ENCODE data around the gene ESR1. TPM values are rescaled to one million over a fixed set of nuclear protein-coding genes. Genes with fewer than 3 reads are reported as not detected.

Gene ESR1
- total and polyA plus RNA-seq, 2 donors from 2014 or later, result 1.1 to 5.2 TPM

DNA sequence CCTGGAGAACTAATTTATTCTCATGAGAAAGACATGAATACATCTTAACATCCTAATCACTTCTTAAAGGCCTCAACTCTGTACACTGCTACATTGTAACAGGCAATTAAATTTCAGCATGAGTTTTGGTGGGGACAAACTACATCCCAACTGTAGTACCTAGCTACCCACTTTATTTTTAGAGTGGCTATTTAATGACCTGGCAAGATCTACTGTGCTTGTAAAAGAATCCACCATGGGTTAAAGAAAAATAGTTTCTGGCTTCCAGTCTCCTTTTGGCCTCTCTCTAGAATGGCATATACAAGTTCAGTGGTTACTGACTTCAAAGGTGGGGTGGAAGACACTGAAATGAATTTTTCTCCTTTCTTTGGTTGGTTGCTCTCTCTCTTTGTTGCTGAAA is 193.9 kb downstream of the ESR1 start:
- Histone ChIP-seq H3K9ac (ENCODE audit: low read length in 3 of 3) (no peak overlapping the region), H3K9me3 (ENCODE audit: control insufficient read depth in 2 of 3, insufficient read depth in 1 of 3, low read length in 3 of 3) (no peaks in the 10 kb centered on the region), H3K4me1 (ENCODE audit: control insufficient read depth in 2 of 3, insufficient read depth in 2 of 3, low read depth in 1 of 3, low read length in 3 of 3) (no peaks in the 10 kb centered on the region), H3K4me3 (ENCODE audit: low read length in 3 of 3) (no peak overlapping the region), H3K27me3 (ENCODE audit: control insufficient read depth, insufficient read depth, low read length) (no peaks in the 10 kb centered on the region), H3K27ac (ENCODE audit: low read depth in 2 of 2, low read length in 2 of 2) (no peak overlapping the region), H3K36me3 (ENCODE audit: control insufficient read depth in 2 of 3, insufficient read depth in 3 of 3, low read length in 3 of 3) (no peaks in the 10 kb centered on the region)
- FAIRE-seq, result no peak
- no peak for DNase-seq
- TF ChIP-seq, protein P1, sequence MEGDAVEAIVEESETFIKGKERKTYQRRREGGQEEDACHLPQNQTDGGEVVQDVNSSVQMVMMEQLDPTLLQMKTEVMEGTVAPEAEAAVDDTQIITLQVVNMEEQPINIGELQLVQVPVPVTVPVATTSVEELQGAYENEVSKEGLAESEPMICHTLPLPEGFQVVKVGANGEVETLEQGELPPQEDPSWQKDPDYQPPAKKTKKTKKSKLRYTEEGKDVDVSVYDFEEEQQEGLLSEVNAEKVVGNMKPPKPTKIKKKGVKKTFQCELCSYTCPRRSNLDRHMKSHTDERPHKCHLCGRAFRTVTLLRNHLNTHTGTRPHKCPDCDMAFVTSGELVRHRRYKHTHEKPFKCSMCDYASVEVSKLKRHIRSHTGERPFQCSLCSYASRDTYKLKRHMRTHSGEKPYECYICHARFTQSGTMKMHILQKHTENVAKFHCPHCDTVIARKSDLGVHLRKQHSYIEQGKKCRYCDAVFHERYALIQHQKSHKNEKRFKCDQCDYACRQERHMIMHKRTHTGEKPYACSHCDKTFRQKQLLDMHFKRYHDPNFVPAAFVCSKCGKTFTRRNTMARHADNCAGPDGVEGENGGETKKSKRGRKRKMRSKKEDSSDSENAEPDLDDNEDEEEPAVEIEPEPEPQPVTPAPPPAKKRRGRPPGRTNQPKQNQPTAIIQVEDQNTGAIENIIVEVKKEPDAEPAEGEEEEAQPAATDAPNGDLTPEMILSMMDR (IDR thresholded peaks at IDR 0.05; ENCODE audit: borderline replicate concordance, extremely low read depth, insufficient read depth), result no peak
- intact Hi-C loops (cut with DNase I), result no loop called here

- H3K27me3 ChIP-seq (ENCODE audit: control insufficient read depth, insufficient read depth, low read length), result no peaks in the 10 kb centered on the region
- no peak overlapping the region for H3K9ac ChIP-seq (ENCODE audit: low read length in 3 of 3)
- FAIRE-seq, result no peak
- no peak overlapping the region for H3K4me3 ChIP-seq (ENCODE audit: low read length in 3 of 3)
- TF ChIP-seq, protein P1 (IDR thresholded peaks at IDR 0.05; ENCODE audit: borderline replicate concordance, extremely low read depth, insufficient read depth), result no peak
- H3K27ac ChIP-seq (ENCODE audit: low read depth in 2 of 2, low read length in 2 of 2), result no peak overlapping the region
- H3K9me3 ChIP-seq (ENCODE audit: control insufficient read depth in 2 of 3, insufficient read depth in 1 of 3, low read length in 3 of 3), result no peaks in the 10 kb centered on the region
- intact Hi-C loops (cut with DNase I), result no loop called here
- H3K4me1 ChIP-seq (ENCODE audit: control insufficient read depth in 2 of 3, insufficient read depth in 2 of 3, low read depth in 1 of 3, low read length in 3 of 3), result no peaks in the 10 kb centered on the region
- no peaks in the 10 kb centered on the region for H3K36me3 ChIP-seq (ENCODE audit: control insufficient read depth in 2 of 3, insufficient read depth in 3 of 3, low read length in 3 of 3)
- DNase-seq, result no peak
Measured at GRCh38 chr6:152002306-152002705, 194.8 kb downstream of the ESR1 start.

GRCh38 chr6:152004036-152004566 is 196.6 kb downstream of the ESR1 start:
- H3K4me1 ChIP-seq (ENCODE audit: control insufficient read depth in 2 of 3, insufficient read depth in 2 of 3, low read depth in 1 of 3, low read length in 3 of 3), result no peaks in the 10 kb centered on the region
- H3K4me3 ChIP-seq (ENCODE audit: low read length in 3 of 3), result no peak overlapping the region
- H3K36me3 ChIP-seq (ENCODE audit: control insufficient read depth in 2 of 3, insufficient read depth in 3 of 3, low read length in 3 of 3), result no peaks in the 10 kb centered on the region
- no peaks in the 10 kb centered on the region for H3K27me3 ChIP-seq (ENCODE audit: control insufficient read depth, insufficient read depth, low read length)
- no peaks in the 10 kb centered on the region for H3K9me3 ChIP-seq (ENCODE audit: control insufficient read depth in 2 of 3, insufficient read depth in 1 of 3, low read length in 3 of 3)
- FAIRE-seq, result no peak
- no peak for DNase-seq
- intact Hi-C loops (cut with DNase I), result no loop called here
- TF ChIP-seq, protein P1 (IDR thresholded peaks at IDR 0.05; ENCODE audit: borderline replicate concordance, extremely low read depth, insufficient read depth), result no peak
- H3K9ac ChIP-seq (ENCODE audit: low read length in 3 of 3), result no peak overlapping the region
- no peak overlapping the region for H3K27ac ChIP-seq (ENCODE audit: low read depth in 2 of 2, low read length in 2 of 2)

DNA sequence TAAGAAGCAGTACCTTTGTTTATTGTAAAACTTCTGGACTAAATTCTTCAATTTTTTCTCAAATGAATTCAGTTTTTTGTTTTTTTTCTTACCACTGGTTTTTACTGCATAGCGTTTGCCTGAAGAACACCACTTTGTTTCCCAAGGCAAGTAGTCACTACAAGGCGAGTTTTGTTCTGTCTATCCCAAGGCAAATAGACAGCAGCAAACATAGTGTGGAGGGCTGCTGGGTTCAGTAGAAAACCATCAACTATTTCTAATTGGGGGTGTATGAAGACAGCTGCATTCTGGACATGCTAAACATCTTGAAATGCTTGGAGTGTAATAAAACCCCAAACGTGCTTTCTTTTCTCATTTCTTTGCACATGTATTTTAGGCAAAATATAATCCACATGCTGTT is 197.4 kb downstream of the ESR1 start:
- Histone ChIP-seq H3K27me3 (ENCODE audit: control insufficient read depth, insufficient read depth, low read length) (no peaks in the 10 kb centered on the region), H3K27ac (ENCODE audit: low read depth in 2 of 2, low read length in 2 of 2) (no peak overlapping the region), H3K9ac (ENCODE audit: low read length in 3 of 3) (no peak overlapping the region), H3K4me3 (ENCODE audit: low read length in 3 of 3) (no peak overlapping the region), H3K36me3 (ENCODE audit: control insufficient read depth in 2 of 3, insufficient read depth in 3 of 3, low read length in 3 of 3) (no peaks in the 10 kb centered on the region), H3K9me3 (ENCODE audit: control insufficient read depth in 2 of 3, insufficient read depth in 1 of 3, low read length in 3 of 3) (no peaks in the 10 kb centered on the region), H3K4me1 (ENCODE audit: control insufficient read depth in 2 of 3, insufficient read depth in 2 of 3, low read depth in 1 of 3, low read length in 3 of 3) (no peaks in the 10 kb centered on the region)
- no peak for FAIRE-seq
- peak in 1 of 5 donors; percentile 7 for DNase-seq
- TF ChIP-seq, protein P1 (IDR thresholded peaks at IDR 0.05; ENCODE audit: borderline replicate concordance, extremely low read depth, insufficient read depth), result no peak
- intact Hi-C loops (cut with DNase I), result no loop called here

All from kidney (tissue), 14 donors.